Ovary (tissue), 9 donors: ENCODE data around the gene SYN1. TPM values are rescaled to one million over a fixed set of nuclear protein-coding genes. Genes with fewer than 3 reads are reported as not detected.

ENCODE experiments used
- DNase-seq, 5 donors: peaks; one replicate each; pipeline ENCODE4 v3.0.0-alpha.2; 2019 to 2020
- H3K27ac ChIP-seq, 2 donors: fragments of 200-600 bp; one replicate each; pipeline versions ENCODE4 v1.5.1 to v1.8.0; 2019 to 2022
- H3K27me3 ChIP-seq: fragments of 200-600 bp; one replicate; pipeline ENCODE4 v1.8.0; 2022
- H3K36me3 ChIP-seq: fragments of 200-600 bp; sonication (generic); one replicate; pipeline ENCODE4 v1.5.1; 2019
- H3K4me1 ChIP-seq: one replicate; pipeline ENCODE4 v1.8.1; 2013; ENCODE audit warnings: mild to moderate bottlenecking, moderate library complexity; ENCODE audit not compliant: insufficient read depth
- H3K4me3 ChIP-seq: fragments of 200-600 bp; sonication (generic); one replicate; pipeline ENCODE4 v1.5.1; 2017
- H3K9me3 ChIP-seq, 2 donors: fragments of 200-600 bp in 1 of 2; sonication (generic) in 1 of 2; one replicate each; pipeline versions ENCODE4 v1.5.1 to v1.8.1; 2013 to 2019; ENCODE audit warnings: mild to moderate bottlenecking in 1 of 2, moderate library complexity in 1 of 2
- EP300 ChIP-seq: sonication (generic); formaldehyde crosslinking; IDR thresholded peaks from one replicate; pipeline ENCODE4 v1.6.1; 2017; ENCODE audit warnings: antibody characterized with exemption
- POLR2A ChIP-seq: fragments of 450-650 bp; IDR thresholded peaks from one replicate; pipeline ENCODE4 v1.6.1; 2017; ENCODE audit warnings: antibody characterized with exemption, mild to moderate bottlenecking, moderate library complexity
- WGBS, 3 donors: extraction: QIAGEN DNeasy Blood & Tissue Kit in 1 of 3; methylation state at CpG; one replicate each; pipeline versions ENCODE4 v1.1.5 to v1.1.7; 2013 to 2017; 5-methylcytosine and 5-hydroxymethylcytosine counted together
- intact Hi-C, 4 donors: fragments of 100-400 bp; cut with DNase I; formaldehyde crosslinking; loops; one replicate each; pipeline versions ENCODE4 v1.11.0 to v1.15.1; 2022 to 2023
- polyA plus RNA-seq, 2 donors: library from polyadenylated mRNA; stranded (reverse); fragments of 200-250 nt in 1 of 2; fragments of 350-450 nt in 1 of 2; fragmentation: Illumina TruSeq in 1 of 2; extraction: RNeasy Lipid Tissue Mini Kit (QIAGEN cat#74804) in 1 of 2; gene quantifications; one replicate each; pipeline ENCODE4 v1.2.3, GENCODE V29; 2013 to 2014
- total RNA-seq, 7 donors: library from RNA; depleted of rRNA in 2 of 7; stranded (reverse); fragments of >200 nt in 2 of 7; fragmentation: NEBNext Ultra II Directional in 3 of 7; extraction: Animal tissue kit (Norgen Biotek cat#: 25700) in 3 of 7; gene quantifications; one replicate each; pipeline versions ENCODE4 v1.1.0 to v1.2.4, GENCODE V29; 2016 to 2023
- TF ChIP-seq, protein P1 (sequence below), 3 donors: fragments of 450-650 bp in 2 of 3; fragments of 200-600 bp in 1 of 3; IDR thresholded peaks; one replicate each; pipeline versions ENCODE4 v1.5.1 to v1.8.0; 2016 to 2022; ENCODE audit warnings: antibody characterized with exemption in 3 of 3, mild to moderate bottlenecking in 1 of 3
- donor health status: DM: no; HTN: no; CAD: no; lungs with moderate emphysema.
- donor health status: DM: no; HTN: no; CAD: no.
- donor health status: Bipolar disorder and iron deficiency.
- donor health status: DM: yes; HTN: yes; CAD: no.
- donor health status: DM: no; HTN: no; CAD: no.
- donor health status: DM: yes; HTN: yes; CAD: no.

Gene SYN1
- total and polyA plus RNA-seq, 9 donors: 0.69 to 12.6 (median 2.4) TPM

DNA sequence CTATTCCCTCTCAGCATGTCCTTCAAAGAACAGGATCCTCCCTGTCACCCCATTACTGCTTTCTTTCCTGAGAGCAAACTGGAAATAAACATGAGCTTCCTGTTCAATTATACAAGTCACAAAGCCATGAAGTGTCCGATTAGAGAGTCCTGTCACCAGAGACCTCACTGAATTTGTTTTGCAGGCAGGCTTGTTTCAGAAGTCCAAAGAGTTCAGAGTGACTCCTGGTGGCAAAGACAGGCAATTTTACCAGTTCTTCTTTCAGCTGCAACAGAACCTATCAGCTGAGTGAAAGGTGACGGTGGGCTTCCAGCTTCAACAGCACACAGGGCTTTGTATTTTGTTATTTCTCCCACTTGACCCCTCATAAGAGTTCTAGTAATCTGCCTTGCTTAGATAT, 24.3 kb upstream of the SYN1 start:
- peaks cover 2% of the 10 kb centered on the region for H3K4me1 ChIP-seq
- WGBS, 3 donors: 32 to 42% (median 33%) methylated on average over 2 of the region's 2 CpGs
- H3K36me3 ChIP-seq: no peaks in the 10 kb centered on the region
- H3K27me3 ChIP-seq: no peaks in the 10 kb centered on the region
- intact Hi-C loops: loop anchor here in 3 of 4 donors (10.0 kb wide), 3 partner anchors 69 to 449 kb away; partner anchors contain the start of gene UBA1 (in 1 of the 3)
- no peak overlapping the region for H3K4me3 ChIP-seq
- TF ChIP-seq, protein P1, sequence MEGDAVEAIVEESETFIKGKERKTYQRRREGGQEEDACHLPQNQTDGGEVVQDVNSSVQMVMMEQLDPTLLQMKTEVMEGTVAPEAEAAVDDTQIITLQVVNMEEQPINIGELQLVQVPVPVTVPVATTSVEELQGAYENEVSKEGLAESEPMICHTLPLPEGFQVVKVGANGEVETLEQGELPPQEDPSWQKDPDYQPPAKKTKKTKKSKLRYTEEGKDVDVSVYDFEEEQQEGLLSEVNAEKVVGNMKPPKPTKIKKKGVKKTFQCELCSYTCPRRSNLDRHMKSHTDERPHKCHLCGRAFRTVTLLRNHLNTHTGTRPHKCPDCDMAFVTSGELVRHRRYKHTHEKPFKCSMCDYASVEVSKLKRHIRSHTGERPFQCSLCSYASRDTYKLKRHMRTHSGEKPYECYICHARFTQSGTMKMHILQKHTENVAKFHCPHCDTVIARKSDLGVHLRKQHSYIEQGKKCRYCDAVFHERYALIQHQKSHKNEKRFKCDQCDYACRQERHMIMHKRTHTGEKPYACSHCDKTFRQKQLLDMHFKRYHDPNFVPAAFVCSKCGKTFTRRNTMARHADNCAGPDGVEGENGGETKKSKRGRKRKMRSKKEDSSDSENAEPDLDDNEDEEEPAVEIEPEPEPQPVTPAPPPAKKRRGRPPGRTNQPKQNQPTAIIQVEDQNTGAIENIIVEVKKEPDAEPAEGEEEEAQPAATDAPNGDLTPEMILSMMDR (IDR thresholded peaks at IDR 0.05): peak in 1 of 3 donors; percentile 31
- TF ChIP-seq POLR2A: no peak
- no peak for TF ChIP-seq EP300
- peak in 1 of 5 donors; percentile 21 for DNase-seq
- H3K9me3 ChIP-seq: no peaks in the 10 kb centered on the region
- H3K27ac ChIP-seq: no peak overlapping the region

DNA sequence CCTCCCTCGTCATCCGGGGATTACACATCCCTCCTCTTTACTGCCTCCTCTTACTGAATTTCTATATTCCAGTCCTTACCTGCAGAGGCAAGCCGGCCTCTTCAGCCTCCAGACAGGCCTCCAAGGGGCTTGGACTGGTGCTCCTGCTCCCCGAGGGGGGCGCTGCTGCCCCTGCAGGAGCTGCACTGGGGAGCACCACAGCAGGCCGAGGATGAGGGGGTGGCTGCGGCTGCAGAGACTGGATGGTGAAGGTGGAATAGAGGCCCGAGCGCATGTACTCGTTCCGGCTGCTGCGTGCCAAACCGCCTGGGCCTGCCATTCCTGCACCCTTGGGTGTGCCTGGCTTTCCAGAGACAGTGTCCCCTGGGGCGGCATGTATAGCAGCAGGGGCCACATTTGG, 19.2 kb upstream of the SYN1 start:
- Histone ChIP-seq H3K4me3 (no peak overlapping the region), H3K9me3 (no peaks in the 10 kb centered on the region), H3K27ac (peak overlapping the region in 1 of 2 donors; percentile 27), H3K27me3 (no peaks in the 10 kb centered on the region), H3K36me3 (no peaks in the 10 kb centered on the region), H3K4me1 (no peaks in the 10 kb centered on the region)
- intact Hi-C loops: loop anchor here in 1 of 4 donors (10.0 kb wide), 1 partner anchor 104 kb away; no protein-coding TSS in a partner anchor
- no peak for TF ChIP-seq EP300
- no peak for TF ChIP-seq POLR2A
- TF ChIP-seq, protein P1 (IDR thresholded peaks at IDR 0.05): no peak
- no peak for DNase-seq
- WGBS, 3 donors: 69 to 78% (median 72%) methylated on average over 12 to 14 of the region's 14 CpGs

DNA sequence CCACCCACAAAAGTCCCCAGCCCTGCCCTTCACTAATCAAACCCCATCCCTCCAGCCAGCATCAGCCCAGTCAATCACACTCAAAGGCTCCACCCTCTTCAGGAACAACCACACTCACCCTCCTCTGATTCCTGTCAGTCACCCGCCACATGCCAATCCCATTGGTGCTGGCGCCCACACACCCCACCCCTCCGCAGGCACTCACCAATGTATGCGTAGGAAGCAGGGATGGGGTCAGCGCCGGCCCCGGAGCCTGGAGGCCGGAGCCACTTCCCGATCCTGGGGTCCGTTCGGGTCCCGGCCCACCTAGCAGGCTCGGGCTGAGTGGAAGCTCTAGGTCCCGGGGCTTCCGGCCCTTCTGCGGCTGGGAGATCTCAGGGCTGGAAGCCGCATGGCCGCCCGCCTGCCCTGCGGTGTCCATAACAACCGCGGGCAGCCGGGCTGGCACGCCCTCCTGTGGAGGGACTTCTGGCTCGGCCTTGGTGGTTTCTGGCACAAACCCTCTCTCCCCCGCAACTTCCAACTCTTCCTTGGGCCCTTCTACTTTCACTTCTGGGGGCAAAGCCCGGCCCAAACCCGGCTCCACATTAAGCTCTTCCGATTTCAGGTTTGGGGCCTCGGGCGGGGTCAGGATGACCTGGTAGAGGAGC, 18.0 kb upstream of the SYN1 start:
- H3K27me3 ChIP-seq: no peaks in the 10 kb centered on the region
- DNase-seq: peak in 3 of 5 donors; percentile 28 to 66 (median 56)
- TF ChIP-seq, protein P1 (IDR thresholded peaks at IDR 0.05): no peak
- TF ChIP-seq POLR2A (no peak), EP300 (no peak)
- no peaks in the 10 kb centered on the region for H3K4me1 ChIP-seq
- intact Hi-C loops: loop anchor here in 1 of 4 donors (10.0 kb wide), 1 partner anchor 103 kb away; no protein-coding TSS in a partner anchor
- no peak overlapping the region for H3K4me3 ChIP-seq
- no peaks in the 10 kb centered on the region for H3K36me3 ChIP-seq
- WGBS, 3 donors: 62 to 64% (median 64%) methylated on average over 30 to 31 of the region's 31 CpGs
- H3K9me3 ChIP-seq: no peaks in the 10 kb centered on the region
- H3K27ac ChIP-seq: peak overlapping the region in 1 of 2 donors; percentile 27

DNA sequence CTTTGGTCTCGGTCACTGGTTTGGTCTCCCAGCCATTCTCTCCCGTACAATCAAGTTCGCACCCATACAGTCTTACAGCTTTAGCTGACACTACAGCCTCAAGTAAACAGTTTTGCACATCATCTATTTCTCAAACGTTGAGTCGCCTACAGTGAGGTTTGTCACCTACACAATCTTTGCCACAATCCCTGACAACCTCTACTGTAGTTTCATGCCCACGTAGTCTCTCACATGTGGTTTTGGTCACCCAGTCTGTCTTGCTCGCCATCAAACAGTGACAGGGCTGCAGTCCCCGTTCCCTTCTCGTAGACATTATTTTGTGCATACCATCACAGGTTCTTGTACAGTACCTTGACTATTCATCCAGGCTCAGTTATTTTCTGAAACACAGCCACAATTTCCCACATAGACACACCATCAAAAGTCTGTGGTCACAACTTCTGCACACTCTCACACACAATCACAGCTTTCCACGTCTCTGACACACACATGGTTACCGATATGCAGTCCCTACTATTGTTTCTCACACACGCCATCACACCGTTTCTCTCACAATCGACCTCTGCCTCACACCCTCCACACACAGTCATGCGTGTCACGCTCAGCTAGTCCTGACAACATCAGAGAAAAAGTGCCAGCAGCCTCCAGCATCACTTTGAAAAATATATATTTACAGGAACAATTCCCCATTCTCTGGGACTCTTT, 15.4 kb upstream of the SYN1 start:
- DNase-seq: no peak
- TF ChIP-seq, protein P1 (IDR thresholded peaks at IDR 0.05): no peak
- TF ChIP-seq EP300 (no peak), POLR2A (no peak)
- no peaks in the 10 kb centered on the region for H3K4me1 ChIP-seq
- no peak overlapping the region for H3K27ac ChIP-seq
- no peaks in the 10 kb centered on the region for H3K9me3 ChIP-seq
- intact Hi-C loops: loop anchor here in 1 of 4 donors (10.0 kb wide), 1 partner anchor 100 kb away; no protein-coding TSS in a partner anchor
- no peaks in the 10 kb centered on the region for H3K36me3 ChIP-seq
- 76 to 81% (median 79%) methylated on average over 16 of the region's 16 CpGs for WGBS, 3 donors
- no peak overlapping the region for H3K4me3 ChIP-seq
- no peaks in the 10 kb centered on the region for H3K27me3 ChIP-seq
